ENCODE measurements around the gene PDE2A. TPM values are rescaled to one million over a fixed set of nuclear protein-coding genes. Genes with fewer than 3 reads are reported as not detected.

The PDE2A gene
- total RNA-seq, 1 donor: 1.3 TPM

DNA sequence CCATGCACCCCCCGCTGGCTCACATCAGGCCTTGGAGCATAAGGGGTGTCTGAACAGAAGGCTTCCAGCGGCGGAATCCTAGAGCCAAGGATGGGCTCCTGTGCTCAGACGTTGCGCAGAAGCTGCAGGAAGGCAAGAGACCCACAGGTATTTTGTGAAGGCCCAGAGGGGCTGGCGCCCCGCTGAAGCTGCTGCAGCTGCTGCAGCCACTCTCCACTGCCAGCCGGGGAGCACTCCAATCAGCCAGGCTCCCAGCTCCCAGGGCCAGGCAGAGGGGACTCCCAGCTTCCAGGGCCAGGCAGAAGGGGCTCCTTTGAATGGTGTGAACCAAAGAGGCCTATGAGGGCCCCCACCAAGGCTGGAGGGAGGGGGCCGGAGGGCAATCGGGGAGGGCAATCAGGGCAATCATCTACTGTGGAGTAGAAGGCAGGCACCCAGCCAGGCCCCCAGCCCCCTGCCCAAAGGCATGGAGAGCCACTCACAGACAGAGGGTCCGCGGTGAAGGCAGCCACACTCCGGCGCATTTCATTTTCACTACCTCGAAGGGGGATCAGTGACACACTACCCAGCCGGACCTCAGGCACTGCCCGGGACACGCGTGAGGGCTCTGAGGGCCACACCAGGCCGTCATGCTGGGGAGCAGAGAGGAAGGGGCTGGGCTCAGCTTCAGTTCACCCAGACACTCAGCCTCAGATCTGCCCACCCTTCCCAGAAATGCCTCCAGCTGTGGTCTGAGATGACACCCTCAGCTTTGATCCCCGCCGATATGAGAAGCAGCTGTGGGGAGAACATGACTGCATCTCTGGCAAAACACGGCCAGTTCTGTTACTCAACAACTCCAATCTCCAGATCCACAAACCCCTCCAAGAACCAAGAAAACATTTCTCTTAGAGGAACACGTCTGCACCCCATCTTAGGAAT is 11.6 kb upstream of the PDE2A start:
- no peak for DNase-seq (ENCODE audit: low read depth in 2 of 3, low spot score in 2 of 3)

DNA sequence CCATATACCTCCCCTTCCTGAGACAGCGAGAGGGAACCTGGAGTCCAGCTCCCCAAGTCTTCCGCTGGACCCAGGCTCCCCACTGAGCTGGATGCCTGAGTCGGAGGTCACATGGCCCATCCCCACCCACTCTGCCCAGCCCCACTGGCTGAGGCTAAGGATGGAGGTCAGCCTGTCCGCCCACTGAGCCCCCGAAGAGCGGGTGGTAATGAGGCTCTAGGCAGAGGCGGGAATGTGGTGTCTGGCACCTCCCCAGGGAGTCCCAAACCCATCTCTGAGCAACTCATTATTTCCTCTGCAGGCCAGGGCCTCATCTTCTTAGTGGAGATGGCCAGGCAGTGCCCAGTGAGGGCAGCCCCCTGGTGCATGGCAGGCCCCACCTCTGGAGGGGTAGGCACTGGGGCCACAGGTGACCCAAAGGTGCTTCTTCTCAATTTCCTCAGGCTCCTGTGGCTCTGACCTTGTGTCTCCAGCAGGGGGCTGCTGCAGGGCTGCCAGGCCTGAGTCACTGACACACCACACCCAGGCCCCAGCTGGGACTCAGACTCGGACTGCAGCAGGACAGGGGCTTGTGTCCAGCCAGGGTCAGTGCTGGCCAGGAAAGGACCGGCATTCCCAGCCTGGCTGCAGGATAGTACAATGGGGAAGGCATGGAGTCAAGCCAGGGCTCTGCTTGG is 10.2 kb upstream of the PDE2A start:
- peak in 2 of 3 donors; percentile 36 to 59 for DNase-seq (ENCODE audit: low read depth in 2 of 3, low spot score in 2 of 3)

DNA sequence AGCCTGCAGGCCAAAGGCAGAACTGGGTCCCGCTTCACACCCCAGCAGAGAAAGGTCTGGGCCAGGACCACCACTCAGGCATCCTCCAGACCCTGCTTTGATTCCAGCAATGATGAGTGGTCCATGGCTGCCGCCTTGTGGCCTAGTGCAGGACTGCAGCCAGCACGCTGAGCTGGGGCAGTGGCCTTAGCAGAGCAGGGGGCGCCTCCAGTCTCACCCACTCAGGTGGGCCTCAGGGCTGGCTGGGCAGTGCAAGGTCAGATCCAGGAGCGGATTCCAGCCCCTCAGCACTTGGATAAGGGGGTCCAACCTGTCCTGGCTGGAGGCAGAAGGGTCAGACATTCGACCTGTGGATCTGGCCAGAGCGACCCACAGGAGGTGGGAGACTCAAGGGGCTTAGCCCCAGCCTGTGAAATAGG is 9.6 kb upstream of the PDE2A start:
- DNase-seq (ENCODE audit: low read depth in 2 of 3, low spot score in 2 of 3): peak; percentile 38 to 62 (median 40)

DNA sequence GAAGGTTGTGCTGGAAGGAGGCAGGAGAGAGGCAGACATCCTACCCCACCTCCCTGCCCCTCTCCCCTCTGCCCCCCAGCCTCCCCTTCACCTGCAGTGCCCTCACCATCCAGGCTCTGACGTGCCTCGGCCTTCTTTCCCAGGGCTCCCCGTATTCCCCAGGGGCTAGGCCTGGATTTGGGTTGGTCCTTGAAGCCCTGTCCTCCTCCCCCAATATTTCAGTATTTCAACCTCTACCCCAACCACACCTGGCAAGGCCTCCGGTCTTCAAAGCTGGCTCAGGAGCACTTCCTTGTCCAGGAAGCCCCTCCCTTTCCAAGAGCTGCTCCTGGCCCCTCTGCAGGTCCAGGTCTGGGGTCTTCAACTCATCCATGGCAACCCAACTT is 8.6 kb upstream of the PDE2A start:
- no peak for DNase-seq (ENCODE audit: low read depth in 2 of 3, low spot score in 2 of 3)

DNA sequence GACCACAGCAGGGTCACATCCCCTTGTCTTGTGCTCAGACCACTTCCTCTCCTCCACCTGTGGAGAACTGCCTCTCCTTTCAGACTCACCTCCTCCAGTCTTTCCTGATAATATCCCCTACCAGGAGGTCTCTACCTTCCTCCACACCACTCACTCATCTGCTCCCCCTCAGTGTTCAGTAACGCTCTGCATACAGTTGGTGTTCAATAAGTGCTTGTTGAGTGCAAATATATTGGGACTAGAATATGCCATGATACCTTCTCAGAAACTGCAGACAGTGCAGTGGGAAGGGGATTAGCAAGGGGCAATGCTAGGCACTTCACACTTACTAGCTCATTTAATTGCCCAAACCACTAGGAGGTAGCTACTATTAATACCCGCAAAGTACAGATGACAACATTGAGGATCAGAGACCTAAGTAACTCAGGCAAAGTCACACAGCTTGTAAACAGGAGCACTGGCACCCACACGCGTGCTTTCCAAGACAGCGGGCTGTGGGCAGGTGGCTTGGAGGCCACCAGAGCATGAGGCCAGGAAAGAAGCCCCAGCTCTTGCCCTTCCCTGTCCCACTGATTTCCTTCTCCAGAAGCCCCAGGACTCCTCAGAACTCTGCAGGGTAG is 8.1 kb upstream of the PDE2A start:
- DNase-seq (ENCODE audit: low read depth in 2 of 3, low spot score in 2 of 3): no peak

DNA sequence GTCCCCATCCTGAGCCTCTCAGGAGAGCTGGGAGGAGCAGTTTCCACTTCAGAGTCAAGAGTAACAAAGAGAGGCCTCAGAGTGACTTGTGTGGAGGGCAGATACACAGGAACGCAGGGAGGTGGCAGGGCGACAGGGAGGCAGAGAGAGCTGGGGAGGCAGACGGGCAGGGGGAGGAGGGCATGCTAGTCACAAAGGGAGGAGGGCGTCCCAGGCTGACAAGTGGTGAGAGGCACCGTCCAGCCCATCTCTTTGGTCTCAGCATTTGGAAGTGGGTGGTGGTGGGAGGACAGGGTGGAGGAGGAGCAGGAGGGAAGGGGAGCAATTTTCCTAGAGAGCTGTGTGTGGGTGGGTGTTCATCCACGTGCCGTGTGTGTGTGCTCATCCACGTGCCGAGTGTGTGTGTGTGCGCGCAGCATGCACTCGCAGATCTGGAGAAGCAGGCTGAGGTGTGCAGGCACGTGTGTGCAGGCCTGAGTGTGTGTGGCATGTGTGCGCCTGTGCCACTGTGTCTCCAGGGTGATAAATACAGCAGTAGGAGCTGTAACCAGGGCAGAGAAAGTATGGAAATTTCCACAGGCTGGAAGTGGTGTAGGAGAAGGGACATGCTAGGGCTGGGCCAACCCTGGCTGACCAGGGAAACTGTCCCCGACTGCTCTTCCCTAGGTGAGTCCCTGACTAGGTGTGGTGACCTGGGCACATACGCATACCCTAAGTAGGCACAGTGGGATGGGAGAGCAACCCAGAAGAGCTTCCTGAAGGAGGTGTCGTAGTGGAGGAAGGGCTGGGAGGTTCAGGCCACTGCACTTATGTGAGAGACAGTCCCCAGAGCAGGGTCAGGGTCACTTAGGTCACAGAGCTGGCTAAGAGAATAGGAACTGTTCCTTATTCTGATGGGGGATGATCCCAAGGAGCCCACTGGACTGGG is 7.3 kb upstream of the PDE2A start:
- no peak for DNase-seq (ENCODE audit: low read depth in 2 of 3, low spot score in 2 of 3)

DNA sequence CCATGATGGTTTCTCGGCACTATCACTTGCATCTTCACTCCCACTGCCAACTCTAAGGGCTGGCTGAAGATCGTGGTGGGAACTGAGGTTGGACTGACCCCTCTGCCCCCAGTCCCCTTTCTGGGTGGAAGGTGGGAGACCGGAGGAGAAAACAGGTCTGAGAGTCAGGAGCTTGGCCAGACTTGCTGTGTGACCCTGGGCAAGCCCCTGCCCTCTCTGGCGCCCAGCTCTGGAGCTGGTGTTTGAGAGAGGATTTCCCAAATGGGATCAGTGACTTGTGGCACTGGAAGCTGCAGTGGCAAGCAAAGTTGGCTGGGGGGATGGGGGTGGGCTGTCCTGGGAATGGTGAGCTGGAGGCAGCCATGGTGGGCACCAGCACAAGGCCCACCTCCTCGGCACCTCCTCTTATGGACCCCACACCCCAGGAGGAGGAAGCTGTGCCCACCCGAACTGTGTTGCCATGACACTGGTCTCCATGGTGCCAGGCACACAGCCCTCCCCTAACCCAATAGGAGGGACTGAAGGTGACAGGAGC is 6.5 kb upstream of the PDE2A start:
- DNase-seq (ENCODE audit: low read depth in 2 of 3, low spot score in 2 of 3): no peak

DNA sequence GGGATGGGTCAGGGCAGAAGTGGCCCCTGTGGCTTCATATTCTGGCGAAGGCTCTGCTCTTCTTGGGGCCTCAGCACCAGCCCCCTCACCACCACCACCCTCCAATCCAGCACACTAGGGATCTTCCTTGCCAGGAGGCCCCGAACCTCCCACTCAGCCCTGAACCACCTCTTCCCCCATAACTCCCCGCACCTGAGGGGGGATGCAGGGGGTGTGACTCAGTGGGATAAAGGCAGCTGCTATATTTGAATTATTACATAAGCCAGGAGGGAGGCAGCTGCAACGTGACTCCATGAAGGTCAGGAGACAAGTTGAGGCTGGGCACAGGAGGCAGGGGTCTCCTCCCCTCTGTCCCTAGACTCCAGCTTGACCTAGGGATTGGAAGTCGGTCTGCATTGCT is 5.6 kb upstream of the PDE2A start:
- no peak for DNase-seq (ENCODE audit: low read depth in 2 of 3, low spot score in 2 of 3)

DNA sequence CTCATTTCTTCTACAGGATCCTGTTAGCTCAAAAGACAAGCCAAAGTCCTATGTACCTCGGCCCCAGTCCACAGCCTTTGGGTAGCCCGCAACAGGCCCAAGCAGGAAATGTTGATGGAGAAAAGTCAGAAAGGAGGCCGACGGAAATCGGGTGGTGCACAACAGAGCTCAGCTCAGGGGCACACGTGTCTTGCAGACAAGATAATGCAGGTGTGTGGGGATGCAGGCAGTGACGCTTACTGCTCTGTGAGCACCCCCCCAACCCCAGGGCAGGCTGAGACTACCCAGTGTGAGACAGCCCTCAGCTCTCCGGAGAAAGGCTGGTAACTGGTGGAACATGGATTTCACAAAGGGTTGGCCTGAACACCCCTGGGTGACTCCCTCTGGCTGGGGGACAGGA is 4.3 kb upstream of the PDE2A start:
- DNase-seq (ENCODE audit: low read depth in 2 of 3, low spot score in 2 of 3): no peak

DNA sequence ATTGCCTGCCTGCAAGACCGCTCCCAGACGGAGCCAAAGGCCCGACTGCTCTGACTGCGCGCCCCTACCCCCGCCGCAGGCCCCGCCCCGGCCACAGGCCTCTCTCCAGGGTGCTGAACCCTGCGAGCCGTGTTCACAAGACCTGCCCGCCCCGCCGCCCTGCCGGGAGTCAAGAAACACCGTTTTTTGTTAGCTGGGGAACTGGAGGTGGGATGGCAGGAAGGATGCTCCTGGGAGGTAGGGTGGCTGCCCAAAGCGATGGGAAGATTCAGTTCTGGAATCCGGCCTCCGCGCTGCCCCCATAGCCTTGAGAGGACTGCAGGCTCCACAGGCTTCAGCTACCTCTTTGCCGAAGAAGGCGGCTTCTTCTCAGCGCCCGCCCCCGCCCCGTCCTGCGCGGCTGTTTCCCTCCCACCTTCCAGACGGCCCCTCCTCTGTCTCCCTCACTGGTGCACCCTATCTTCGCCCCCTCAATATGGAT is 2.7 kb upstream of the PDE2A start:
- peak; percentile 13 to 82 (median 55) for DNase-seq (ENCODE audit: low read depth in 2 of 3, low spot score in 2 of 3)

DNA sequence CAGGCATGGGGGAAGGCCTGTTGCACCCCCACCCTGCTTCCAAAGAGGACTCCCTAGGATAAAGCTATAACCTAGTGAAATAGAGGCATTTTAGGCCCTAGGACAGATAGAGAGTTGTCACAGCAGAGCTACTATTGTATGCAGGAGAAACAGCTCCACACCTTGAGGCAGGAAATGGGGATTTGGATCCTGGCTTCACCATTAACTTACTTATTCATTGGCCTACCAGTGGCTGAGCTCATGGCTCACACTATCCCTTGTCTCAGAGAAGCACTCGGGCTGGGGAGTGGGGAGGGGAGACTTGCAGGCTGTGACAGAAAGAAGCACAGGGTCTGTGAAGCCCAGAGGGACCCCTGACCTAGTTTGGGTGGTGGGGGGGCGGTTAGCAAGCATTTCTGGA is 999 bp upstream of the PDE2A start:
- DNase-seq (ENCODE audit: low read depth in 2 of 3, low spot score in 2 of 3): no peak

DNA sequence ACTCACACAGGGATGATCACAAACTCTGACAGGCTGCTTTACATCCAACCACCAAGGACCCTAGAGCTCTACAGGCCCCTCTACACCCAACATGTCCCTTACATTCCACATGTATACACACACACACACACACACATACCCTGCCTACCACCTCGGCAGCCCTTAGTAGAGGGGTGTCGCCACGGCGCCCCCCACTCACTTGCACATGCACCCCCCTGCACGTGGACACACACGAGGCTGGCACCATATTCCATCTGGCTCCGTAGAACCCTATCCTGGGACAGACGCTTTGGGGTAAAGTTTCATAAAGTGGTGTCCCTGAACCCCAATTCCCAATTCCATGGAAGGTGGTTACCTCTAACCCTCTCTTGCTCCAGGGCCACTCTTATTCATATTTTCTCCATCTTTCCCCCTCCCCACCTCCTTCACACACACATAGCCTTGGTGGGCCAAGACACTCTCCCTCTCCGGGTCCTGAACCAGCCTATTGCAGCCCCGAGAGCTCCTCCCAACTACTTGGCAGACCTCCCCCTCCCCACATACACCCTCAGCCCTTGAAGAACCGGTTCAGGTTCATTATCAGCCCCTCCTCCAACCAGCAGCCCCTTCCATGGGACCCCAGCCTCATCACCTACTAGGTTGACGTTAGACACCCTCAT is 809 bp downstream of the PDE2A start:
- peak in 1 of 3 donors; percentile 48 for DNase-seq (ENCODE audit: low read depth in 2 of 3, low spot score in 2 of 3)

DNA sequence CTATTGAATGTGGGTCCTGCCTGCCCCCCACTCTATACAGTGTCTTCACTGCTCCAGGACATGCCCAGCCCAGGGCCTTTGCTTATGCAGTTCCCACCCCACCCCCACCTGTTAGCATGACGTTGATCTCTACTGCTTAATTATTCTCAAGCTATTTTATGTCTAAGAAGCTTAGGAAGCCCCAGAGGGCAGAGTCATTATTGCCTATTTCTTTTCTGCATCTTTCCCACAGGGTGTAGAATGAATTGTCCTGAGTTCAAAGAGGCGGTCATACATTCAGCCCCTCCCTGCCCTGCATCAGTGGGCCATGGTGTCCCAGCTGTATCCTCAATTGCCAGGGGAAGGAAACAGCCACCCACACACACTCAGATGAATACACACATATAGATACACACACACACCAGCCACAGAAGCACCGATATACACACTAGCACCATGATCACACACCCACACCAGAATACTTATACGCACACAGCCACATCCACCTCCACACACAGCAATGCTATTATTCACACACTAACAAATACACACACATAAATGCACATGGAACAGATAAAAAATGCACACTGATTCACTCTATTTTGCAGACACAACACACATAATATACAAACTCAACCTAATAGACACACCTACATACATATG is 1.5 kb downstream of the PDE2A start:
- DNase-seq (ENCODE audit: low read depth in 2 of 3, low spot score in 2 of 3): no peak

DNA sequence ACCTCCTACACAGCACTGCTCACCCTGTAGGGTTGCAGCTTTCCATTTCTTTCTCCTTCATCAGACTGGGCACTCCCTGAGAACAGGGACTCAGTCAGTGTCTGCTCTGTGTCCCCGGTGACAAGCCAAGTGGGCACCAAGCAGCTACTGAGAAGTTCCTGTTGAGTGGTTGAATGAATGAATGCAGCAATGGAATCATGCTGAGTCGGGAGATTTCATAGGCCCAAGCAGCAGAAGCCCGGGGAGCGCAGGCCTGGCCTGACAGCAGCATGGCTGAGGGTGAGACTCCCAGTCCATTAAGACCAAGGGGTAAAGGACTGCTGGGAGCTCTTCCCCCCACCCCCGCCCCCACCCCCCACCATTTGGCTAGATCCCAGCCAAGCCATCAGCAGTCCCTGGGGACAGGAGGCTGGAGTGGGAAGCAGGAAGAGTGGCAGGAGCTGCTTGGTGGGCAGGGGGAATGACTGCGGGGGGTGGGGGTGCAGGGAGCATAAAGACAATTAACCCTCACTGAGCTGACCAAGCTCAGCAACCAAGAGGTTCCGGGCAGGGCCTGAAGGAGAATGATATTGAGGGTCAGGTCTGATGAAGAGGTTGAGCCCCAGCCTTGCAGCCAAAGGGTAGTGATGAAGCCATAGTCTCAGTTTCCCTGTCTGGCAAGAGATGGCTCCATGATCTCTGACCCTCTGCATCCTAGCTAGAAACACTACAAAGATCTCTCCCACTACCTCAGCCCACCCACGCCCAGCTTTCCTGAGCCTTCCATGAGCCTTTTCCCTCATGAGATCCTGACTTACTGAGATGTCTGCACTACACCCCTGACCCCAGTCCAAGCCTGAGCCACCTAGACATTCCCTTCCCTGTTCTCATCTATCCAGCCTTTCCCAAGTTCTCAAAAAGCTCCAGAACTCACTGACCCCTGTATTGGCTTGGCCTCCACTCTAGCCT is 2.8 kb downstream of the PDE2A start:
- DNase-seq (ENCODE audit: low read depth in 2 of 3, low spot score in 2 of 3): no peak

DNA sequence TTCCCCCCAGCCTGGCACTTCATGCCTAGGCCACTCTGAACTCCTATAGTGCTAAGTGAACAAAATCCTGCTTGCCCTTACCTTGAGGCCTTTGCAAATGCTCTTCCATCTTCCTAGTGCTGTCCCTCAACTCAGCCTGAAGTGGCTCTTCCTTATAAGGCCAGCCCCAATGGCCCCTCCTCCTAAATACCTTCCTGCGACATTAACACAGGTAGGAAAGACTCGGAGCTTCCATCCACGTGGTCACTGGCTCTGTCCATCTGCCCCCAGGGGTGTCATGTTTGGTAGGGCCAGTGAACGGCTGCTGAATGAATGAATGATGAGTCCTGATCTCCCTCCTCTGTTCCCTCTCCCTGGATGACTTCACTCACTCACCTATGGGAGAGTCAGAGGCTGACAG is 4.2 kb downstream of the PDE2A start:
- no peak for DNase-seq (ENCODE audit: low read depth in 2 of 3, low spot score in 2 of 3)

DNA sequence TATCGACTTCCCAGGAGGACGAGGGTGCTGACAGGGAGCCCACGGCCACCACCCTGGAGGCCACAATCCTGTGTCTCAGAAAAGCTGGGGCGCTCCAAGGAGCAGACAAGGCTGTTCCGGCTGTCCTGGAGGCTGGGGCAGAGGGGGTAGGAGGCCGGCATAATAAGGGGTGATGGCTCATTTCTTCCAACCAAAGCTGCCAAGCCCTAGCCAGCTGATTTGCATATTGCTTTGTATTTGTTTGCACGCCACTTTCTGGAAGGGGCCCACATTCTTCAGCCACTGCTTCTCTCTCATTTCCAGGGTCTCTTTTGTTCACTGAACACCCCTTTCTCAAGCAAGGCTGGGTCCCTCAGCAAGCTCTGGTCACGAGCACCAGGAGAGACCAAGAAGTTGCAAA is 4.7 kb downstream of the PDE2A start:
- no peak for DNase-seq (ENCODE audit: low read depth in 2 of 3, low spot score in 2 of 3)

DNA sequence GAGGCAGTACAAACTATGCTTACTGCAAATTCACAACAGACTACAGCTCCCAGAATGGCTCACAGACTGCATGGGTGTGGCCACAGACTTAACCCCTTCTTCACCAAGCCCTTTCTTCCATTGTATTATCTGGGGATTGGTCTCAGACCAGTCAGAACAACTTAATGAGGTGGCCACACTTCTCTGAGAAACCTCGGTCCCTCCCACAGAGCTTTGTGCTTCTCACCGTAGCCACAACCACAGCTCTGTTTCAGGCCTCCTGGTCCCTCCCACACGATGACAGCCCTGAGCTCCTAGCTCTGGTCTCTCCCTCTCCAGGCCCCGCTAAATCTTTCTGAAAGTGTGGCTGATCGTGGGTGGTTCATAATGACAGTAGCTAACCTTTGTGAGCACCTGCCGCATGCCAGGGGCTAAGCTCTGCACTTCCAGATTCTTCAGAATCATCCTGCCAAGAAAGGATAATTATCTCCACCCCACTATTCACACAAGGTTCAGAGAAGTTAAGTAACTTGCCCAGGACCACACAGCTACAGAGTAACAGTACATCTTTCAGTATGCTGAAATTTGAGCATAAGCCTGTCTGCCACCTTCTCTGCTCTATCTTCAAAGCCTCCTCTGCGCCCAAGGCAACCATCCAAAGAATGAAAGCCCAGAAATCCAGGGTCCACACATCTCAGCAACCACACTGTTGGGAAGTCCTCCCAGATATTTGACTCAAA is 5.4 kb downstream of the PDE2A start:
- DNase-seq (ENCODE audit: low read depth in 2 of 3, low spot score in 2 of 3): no peak

All from hematopoietic multipotent progenitor cell (in vitro differentiated cells).